K562 (cell line): ENCODE results near the gene GRPEL2. TPM values are rescaled to one million over a fixed set of nuclear protein-coding genes. Genes with fewer than 3 reads are reported as not detected.
A peak's percentile ranks its signal among the peaks of the same experiment; 100 is the strongest.

ENCODE experiments used
- ARID2 ChIP-seq: fragments of 450-650 bp; IDR thresholded peaks from 2 replicates; pipeline ENCODE4 v1.6.1; 2017; ENCODE audit warnings: antibody characterized with exemption, mild to moderate bottlenecking
- BACH1 ChIP-seq: fragments of 200-800 bp; sonication (Bioruptor generic); IDR thresholded peaks from 2 replicates; pipeline ENCODE4 v1.6.1; 2016; ENCODE audit warnings: missing genetic modification characterization, missing compliant biosample characterization
- BCOR ChIP-seq: fragments of 450-650 bp; IDR thresholded peaks from 2 replicates; pipeline ENCODE4 v1.6.1; 2016
- CBFA2T2 ChIP-seq: fragments of 450-650 bp; conservative IDR thresholded peaks from 2 replicates; pipeline ENCODE4 v1.6.1; 2017; ENCODE audit warnings: mild to moderate bottlenecking
- EHMT2 ChIP-seq: fragments of 450-650 bp; IDR thresholded peaks from 2 replicates; pipeline ENCODE4 v1.6.1; 2018; ENCODE audit warnings: antibody characterized with exemption
- FOXM1 ChIP-seq, 2 experiments: fragments of 450-650 bp in 1 of 2; sonication (generic) in 1 of 2; formaldehyde crosslinking in 1 of 2; IDR thresholded peaks; 2 replicates each; pipeline versions ENCODE4 v1.6.1 to v1.9.0; 2017 to 2022; ENCODE audit warnings: low read depth in 2 of 2, mild to moderate bottlenecking in 2 of 2, missing genetic modification reagents in 1 of 2, moderate library complexity in 1 of 2
- GATA2 ChIP-seq: sonication (generic); formaldehyde crosslinking; IDR thresholded peaks from 2 replicates; pipeline ENCODE4 v1.4.0; 2020; ENCODE audit warnings: mild to moderate bottlenecking, missing genetic modification reagents
- HDAC6 ChIP-seq: IDR thresholded peaks from 2 replicates; pipeline ENCODE4 v1.6.1; 2012; ENCODE audit warnings: low read depth, mild to moderate bottlenecking, control low read depth, inconsistent platforms, low read length, moderate library complexity
- KAT7 ChIP-seq: sonication (generic); formaldehyde crosslinking; IDR thresholded peaks from 2 replicates; pipeline ENCODE4 v1.8.0; 2022; ENCODE audit warnings: missing genetic modification reagents, mild to moderate bottlenecking, borderline replicate concordance
- MAZ ChIP-seq, 2 experiments: fragments of 450-650 bp in 1 of 2; sonication (generic) in 1 of 2; formaldehyde crosslinking; IDR thresholded peaks in 1 of 2; conservative IDR thresholded peaks in 1 of 2; 2 replicates each; pipeline versions ENCODE4 v1.4.0 to v1.5.0; 2020; ENCODE audit warnings: mild to moderate bottlenecking in 1 of 2, missing genetic modification reagents in 1 of 2
- MED1 ChIP-seq: sonication (generic); formaldehyde crosslinking; IDR thresholded peaks from 2 replicates; pipeline ENCODE4 v1.8.1; 2023; ENCODE audit warnings: missing genetic modification reagents, borderline replicate concordance
- POLR2G ChIP-seq: fragments of 200-400 bp; formaldehyde crosslinking; IDR thresholded peaks from 2 replicates; pipeline ENCODE4 v1.6.1; 2017; ENCODE audit warnings: low read depth, mild to moderate bottlenecking, antibody characterized with exemption, low read length, moderate library complexity
- RBM25 ChIP-seq: fragments of 200-400 bp; formaldehyde crosslinking; IDR thresholded peaks from 2 replicates; pipeline ENCODE4 v1.6.1; 2018; ENCODE audit warnings: low read length, low read depth, moderate library complexity; ENCODE audit not compliant: severe bottlenecking
- THAP12 ChIP-seq: fragments of 250-450 bp; sonication (Bioruptor Pico); IDR thresholded peaks from 2 replicates; pipeline ENCODE4 v1.9.0; 2021; ENCODE audit warnings: mild to moderate bottlenecking, inconsistent platforms
- YBX1 ChIP-seq: fragments of 450-650 bp; IDR thresholded peaks from 2 replicates; pipeline ENCODE4 v1.7.1; 2016; ENCODE audit warnings: mild to moderate bottlenecking
- ZNF197 ChIP-seq: fragments of 200-800 bp; sonication (Bioruptor generic); IDR thresholded peaks from 2 replicates; pipeline ENCODE4 v1.6.1; 2016; ENCODE audit warnings: low read depth, missing genetic modification characterization, missing compliant biosample characterization
- ZNF551 ChIP-seq: fragments of 250-450 bp; sonication (Bioruptor Pico); IDR thresholded peaks from 2 replicates; pipeline ENCODE4 v1.5.0; 2021; ENCODE audit warnings: mild to moderate bottlenecking, moderate library complexity
- ZNF609 ChIP-seq: sonication (generic); formaldehyde crosslinking; IDR thresholded peaks from 2 replicates; pipeline ENCODE4 v1.8.1; 2023; ENCODE audit warnings: missing genetic modification reagents, mild to moderate bottlenecking, borderline replicate concordance
- polyA plus RNA-seq, 8 experiments: library from polyadenylated mRNA; depleted of rRNA in 4 of 8; stranded (reverse) in 5 of 8; unstranded in 3 of 8; fragments of >200 nt; fragmentation: Nextera tagmentation in 2 of 8; fragmentation: Illumina TruSeq in 1 of 8; extraction: Ambion mirVana in 2 of 8; extraction: Trizol in 1 of 8; gene quantifications; 2 replicates each; pipeline versions ENCODE4 v1.2.1 to v1.2.3, GENCODE V29; 2011 to 2014; ENCODE audit warnings: inconsistent platforms in 1 of 8, missing spikeins in 1 of 8
- total RNA-seq, 7 experiments: library from RNA; depleted of rRNA in 6 of 7; stranded (reverse); fragments of >200 nt in 6 of 7; fragmentation: Illumina TruSeq in 2 of 7; extraction: Trizol in 2 of 7; gene quantifications; 2 replicates each; pipeline versions ENCODE4 v1.2.1 to v1.2.3, GENCODE V29; 2011 to 2021; ENCODE audit warnings: low replicate concordance in 1 of 7
- TF ChIP-seq, protein P1 (sequence below): fragments of 450-650 bp; conservative IDR thresholded peaks from 2 replicates; pipeline ENCODE4 v1.6.1; 2016; ENCODE audit warnings: missing genetic modification characterization, low read depth, mild to moderate bottlenecking, missing compliant biosample characterization, moderate library complexity

Gene GRPEL2
- total and polyA plus RNA-seq, 9 of the 15 experiments (the other 6 are each of a cell fraction or from before 2014, with no cell fraction given), result 11.2 to 40.5 (median 25.8) TPM

GRCh38 chr5:149382517-149383220 lies 37.4 kb downstream of the GRPEL2 start (continued):
- TF ChIP-seq HDAC6, result no peak
- TF ChIP-seq GATA2 (CRISPR knock-in tag), result no peak
- no peak for TF ChIP-seq MAZ (CRISPR knock-in tag; conservative IDR thresholded peaks at IDR 0.05 in 1 of 2, IDR thresholded peaks at IDR 0.05 in 1 of 2)
- no peak for TF ChIP-seq ARID2
- no peak for TF ChIP-seq BACH1 (tag)
- TF ChIP-seq RBM25, result peak; percentile 43
- TF ChIP-seq BCOR, result peak; percentile 69
- TF ChIP-seq, protein P1, sequence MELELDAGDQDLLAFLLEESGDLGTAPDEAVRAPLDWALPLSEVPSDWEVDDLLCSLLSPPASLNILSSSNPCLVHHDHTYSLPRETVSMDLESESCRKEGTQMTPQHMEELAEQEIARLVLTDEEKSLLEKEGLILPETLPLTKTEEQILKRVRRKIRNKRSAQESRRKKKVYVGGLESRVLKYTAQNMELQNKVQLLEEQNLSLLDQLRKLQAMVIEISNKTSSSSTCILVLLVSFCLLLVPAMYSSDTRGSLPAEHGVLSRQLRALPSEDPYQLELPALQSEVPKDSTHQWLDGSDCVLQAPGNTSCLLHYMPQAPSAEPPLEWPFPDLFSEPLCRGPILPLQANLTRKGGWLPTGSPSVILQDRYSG, result no peak
- TF ChIP-seq YBX1, result no peak
- TF ChIP-seq MED1 (CRISPR knock-in tag), result no peak
- no peak for TF ChIP-seq POLR2G
- no peak for TF ChIP-seq EHMT2
- no peak for TF ChIP-seq ZNF551 (CRISPR knock-in tag)
- no peak for TF ChIP-seq KAT7 (CRISPR knock-in tag)
- no peak for TF ChIP-seq ZNF609
- no peak for TF ChIP-seq ZNF197 (CRISPR knock-in tag)
- no peak for TF ChIP-seq FOXM1 (IDR thresholded peaks at IDR 0.05; ENCODE audit: low read depth)
- no peak for TF ChIP-seq FOXM1 (CRISPR knock-in tag; IDR thresholded peaks at IDR 0.05; ENCODE audit: low read depth)
- no peak for TF ChIP-seq THAP12
- no peak for TF ChIP-seq CBFA2T2
